ENCODE data around the gene TEK. TPM values are rescaled to one million over a fixed set of nuclear protein-coding genes. Genes with fewer than 3 reads are reported as not detected.
A peak's percentile ranks its signal among the peaks of the same experiment; 100 is the strongest.

TEK gene
- total RNA-seq, 6 donors from 2014 or later = 13.6 to 46.7 (median 26.5) TPM

DNA sequence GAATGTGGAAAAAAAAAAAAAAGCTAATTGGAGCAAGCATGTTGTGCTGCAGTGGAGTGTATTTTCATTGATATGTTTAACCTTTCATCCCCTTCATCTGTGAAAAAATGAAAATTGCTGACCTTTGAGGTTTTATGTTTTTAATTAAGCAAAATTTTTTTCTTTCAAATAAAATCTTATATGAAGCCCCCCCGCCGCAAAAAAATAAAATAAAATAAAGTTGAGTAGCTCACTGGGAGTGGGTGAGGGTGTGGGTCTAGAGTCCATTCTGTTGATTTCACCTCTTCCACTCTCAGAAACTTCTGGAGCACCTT lies 43.3 kb downstream of the TEK start:
- H3K36me3 ChIP-seq = no peaks in the 10 kb centered on the region
- ATAC-seq (ENCODE audit: low FRiP score in 2 of 2) = no peak
- 43 to 91% methylated on average over 2 of the region's 2 CpGs for WGBS, 2 donors

GRCh38 chr9:27154908-27155307 lies 45.9 kb downstream of the TEK start:
- Histone ChIP-seq H3K27ac (peak overlapping the region in 2 of 4 donors; percentile 30 to 55), H3K4me3 (no peak overlapping the region), H3K27me3 (no peaks in the 10 kb centered on the region), H3K4me1 (peaks cover 19 to 27% (median 23%) of the 10 kb centered on the region in 4 donors), H3K36me3 (no peaks in the 10 kb centered on the region), H3K9me3 (no peaks in the 10 kb centered on the region)
- TF ChIP-seq POLR2AphosphoS5 (IDR thresholded peaks at IDR 0.05) (peak in 1 of 2 donors; percentile 12), POLR2A (IDR thresholded peaks at IDR 0.05) (no peak), EP300 (IDR thresholded peaks at IDR 0.05) (no peak)
- ATAC-seq (ENCODE audit: low FRiP score in 2 of 2) (peak; percentile 49 to 81), DNase-seq (peak in 1 of 2 donors; percentile 47)
- 8 to 12% methylated on average over 5 of the region's 5 CpGs for WGBS, 2 donors

More for the DNA sequence above, 43.3 kb downstream of the TEK start:
- H3K4me1 ChIP-seq = peaks cover 19 to 28% (median 23%) of the 10 kb centered on the region in 4 donors
- H3K27me3 ChIP-seq = no peaks in the 10 kb centered on the region
- no peak overlapping the region for H3K27ac ChIP-seq
- TF ChIP-seq EP300 (IDR thresholded peaks at IDR 0.05) = no peak
- TF ChIP-seq, protein P1, sequence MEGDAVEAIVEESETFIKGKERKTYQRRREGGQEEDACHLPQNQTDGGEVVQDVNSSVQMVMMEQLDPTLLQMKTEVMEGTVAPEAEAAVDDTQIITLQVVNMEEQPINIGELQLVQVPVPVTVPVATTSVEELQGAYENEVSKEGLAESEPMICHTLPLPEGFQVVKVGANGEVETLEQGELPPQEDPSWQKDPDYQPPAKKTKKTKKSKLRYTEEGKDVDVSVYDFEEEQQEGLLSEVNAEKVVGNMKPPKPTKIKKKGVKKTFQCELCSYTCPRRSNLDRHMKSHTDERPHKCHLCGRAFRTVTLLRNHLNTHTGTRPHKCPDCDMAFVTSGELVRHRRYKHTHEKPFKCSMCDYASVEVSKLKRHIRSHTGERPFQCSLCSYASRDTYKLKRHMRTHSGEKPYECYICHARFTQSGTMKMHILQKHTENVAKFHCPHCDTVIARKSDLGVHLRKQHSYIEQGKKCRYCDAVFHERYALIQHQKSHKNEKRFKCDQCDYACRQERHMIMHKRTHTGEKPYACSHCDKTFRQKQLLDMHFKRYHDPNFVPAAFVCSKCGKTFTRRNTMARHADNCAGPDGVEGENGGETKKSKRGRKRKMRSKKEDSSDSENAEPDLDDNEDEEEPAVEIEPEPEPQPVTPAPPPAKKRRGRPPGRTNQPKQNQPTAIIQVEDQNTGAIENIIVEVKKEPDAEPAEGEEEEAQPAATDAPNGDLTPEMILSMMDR (IDR thresholded peaks at IDR 0.05) = no peak
- no peak for TF ChIP-seq POLR2A (IDR thresholded peaks at IDR 0.05)
- TF ChIP-seq POLR2AphosphoS5 (IDR thresholded peaks at IDR 0.05) = no peak
- DNase-seq = no peak
- H3K4me3 ChIP-seq = no peak overlapping the region
- H3K9me3 ChIP-seq = no peaks in the 10 kb centered on the region

DNA sequence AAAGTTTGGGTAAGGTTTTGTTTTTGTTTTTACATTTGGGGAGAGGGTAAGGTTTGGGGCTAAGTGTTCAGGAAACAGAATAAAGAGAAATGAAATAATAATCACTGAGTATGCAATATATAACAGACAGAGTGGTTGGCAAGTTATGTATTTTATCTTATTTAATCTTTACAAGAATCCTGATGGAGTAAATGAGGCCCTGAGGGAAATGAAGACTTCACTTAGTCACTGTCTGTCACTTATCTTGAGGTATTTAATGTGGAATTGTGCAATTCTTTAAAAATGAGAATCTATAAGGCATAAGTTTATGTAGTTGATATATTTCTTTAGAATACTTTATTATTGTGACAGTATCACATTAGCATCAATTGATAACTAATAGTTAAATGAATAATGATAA lies 48.1 kb downstream of the TEK start:
- Histone ChIP-seq H3K27ac (no peak overlapping the region), H3K9me3 (no peaks in the 10 kb centered on the region), H3K4me1 (peaks cover 6 to 12% (median 9%) of the 10 kb centered on the region in 4 donors), H3K4me3 (no peak overlapping the region), H3K36me3 (no peaks in the 10 kb centered on the region), H3K27me3 (no peaks in the 10 kb centered on the region)
- DNase-seq = no peak
- TF ChIP-seq EP300 (IDR thresholded peaks at IDR 0.05) = no peak
- TF ChIP-seq POLR2A (IDR thresholded peaks at IDR 0.05) = no peak
- TF ChIP-seq, protein P1 (IDR thresholded peaks at IDR 0.05) = no peak
- no peak for TF ChIP-seq POLR2AphosphoS5 (IDR thresholded peaks at IDR 0.05)
- ATAC-seq (ENCODE audit: low FRiP score in 2 of 2) = no peak

DNA sequence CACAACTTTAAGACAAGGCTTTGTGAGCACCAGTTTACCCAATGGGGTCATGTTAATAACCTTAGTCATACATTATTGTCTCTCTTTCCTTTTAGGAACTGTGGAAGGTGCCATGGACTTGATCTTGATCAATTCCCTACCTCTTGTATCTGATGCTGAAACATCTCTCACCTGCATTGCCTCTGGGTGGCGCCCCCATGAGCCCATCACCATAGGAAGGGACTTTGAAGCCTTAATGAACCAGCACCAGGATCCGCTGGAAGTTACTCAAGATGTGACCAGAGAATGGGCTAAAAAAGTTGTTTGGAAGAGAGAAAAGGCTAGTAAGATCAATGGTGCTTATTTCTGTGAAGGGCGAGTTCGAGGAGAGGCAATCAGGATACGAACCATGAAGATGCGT lies 48.7 kb downstream of the TEK start:
- ATAC-seq (ENCODE audit: low FRiP score in 2 of 2) = no peak
- no peak overlapping the region for H3K4me3 ChIP-seq
- TF ChIP-seq, protein P1 (IDR thresholded peaks at IDR 0.05) = no peak
- TF ChIP-seq EP300 (IDR thresholded peaks at IDR 0.05) = no peak
- no peak for TF ChIP-seq POLR2AphosphoS5 (IDR thresholded peaks at IDR 0.05)
- no peak for TF ChIP-seq POLR2A (IDR thresholded peaks at IDR 0.05)
- no peak for DNase-seq
- H3K9me3 ChIP-seq = no peaks in the 10 kb centered on the region
- H3K36me3 ChIP-seq = no peaks in the 10 kb centered on the region
- H3K4me1 ChIP-seq = peaks cover 5 to 12% (median 9%) of the 10 kb centered on the region in 4 donors
- no peaks in the 10 kb centered on the region for H3K27me3 ChIP-seq
- 88 to 96% methylated on average over 6 of the region's 6 CpGs for WGBS, 2 donors
- H3K27ac ChIP-seq = no peak overlapping the region

- H3K9me3 ChIP-seq = no peaks in the 10 kb centered on the region
Observed at GRCh38 chr9:27160636-27161035, 51.6 kb downstream of the TEK start.

More at GRCh38 chr9:27160636-27161035, 51.6 kb downstream of the TEK start:
- TF ChIP-seq POLR2AphosphoS5 (IDR thresholded peaks at IDR 0.05) (no peak), EP300 (IDR thresholded peaks at IDR 0.05) (no peak), POLR2A (IDR thresholded peaks at IDR 0.05) (no peak)
- TF ChIP-seq, protein P1 (IDR thresholded peaks at IDR 0.05) = no peak
- no peak for DNase-seq
- Histone ChIP-seq H3K4me3 (no peak overlapping the region), H3K36me3 (no peaks in the 10 kb centered on the region), H3K4me1 (peaks cover 0 to 4% (median 0%) of the 10 kb centered on the region in 4 donors), H3K27me3 (no peaks in the 10 kb centered on the region), H3K27ac (no peak overlapping the region)
- 55 to 63% methylated on average over 2 of the region's 2 CpGs for WGBS, 2 donors
- ATAC-seq (ENCODE audit: low FRiP score in 2 of 2) = no peak
